A549 (cell line): Measurements from ENCODE around the gene ADAMTS14.
"Not testable (repeated sequence)": the region's sequence is repeated elsewhere in the genome, so short reads cannot be mapped to it uniquely, and the experiment has no call there.

Source experiments
- CBX2 ChIP-seq: fragments of 200-600 bp; sonication (generic); IDR thresholded peaks from 2 replicates; pipeline ENCODE4 v1.6.1; 2016; ENCODE audit warnings: low read depth, mild to moderate bottlenecking, borderline replicate concordance
- CEBPB ChIP-seq, 2 experiments: fragments of >200 bp in 1 of 2; sonication (Bioruptor Twin) in 1 of 2; formaldehyde crosslinking in 1 of 2; IDR thresholded peaks; 2 replicates each; pipeline ENCODE4 v1.6.1; 2012 to 2016
- EP300 ChIP-seq, 2 experiments: fragments of >200 bp; sonication (Bioruptor Twin); formaldehyde crosslinking; IDR thresholded peaks; 2 replicates in 1 of 2; 3 replicates in 1 of 2; pipeline ENCODE4 v1.6.1; 2016 to 2017
- ESRRA ChIP-seq: fragments of 150-350 bp; IDR thresholded peaks from 2 replicates; pipeline ENCODE4 v1.6.1; 2014; ENCODE audit warnings: mild to moderate bottlenecking, low read length, borderline replicate concordance
- HOXA7 ChIP-seq: fragments of 250-450 bp; sonication (Bioruptor Pico); IDR thresholded peaks from 2 replicates; pipeline ENCODE4 v1.5.0; 2020; ENCODE audit warnings: mild to moderate bottlenecking, moderate library complexity
- KDM5A ChIP-seq: fragments of 200-600 bp; sonication (generic); IDR thresholded peaks from 2 replicates; pipeline ENCODE4 v1.6.1; 2016; ENCODE audit warnings: antibody characterized with exemption, mild to moderate bottlenecking
- POLR2A ChIP-seq: IDR thresholded peaks from 2 replicates; pipeline ENCODE4 v1.6.1; 2012; ENCODE audit warnings: mild to moderate bottlenecking, low read length
- RAD21 ChIP-seq, 2 experiments: fragments of >200 bp in 1 of 2; sonication (Bioruptor Twin) in 1 of 2; formaldehyde crosslinking in 1 of 2; IDR thresholded peaks in 1 of 2; conservative IDR thresholded peaks in 1 of 2; 2 replicates in 1 of 2; 3 replicates in 1 of 2; pipeline ENCODE4 v1.6.1; 2012 to 2018; ENCODE audit warnings: inconsistent platforms in 1 of 2
- SMC3 ChIP-seq: fragments of >200 bp; sonication (Bioruptor Twin); formaldehyde crosslinking; IDR thresholded peaks from 3 replicates; pipeline ENCODE4 v1.6.1; 2018; ENCODE audit warnings: inconsistent platforms
- SREBF2 ChIP-seq: fragments of 450-650 bp; IDR thresholded peaks from 2 replicates; pipeline ENCODE4 v1.6.1; 2014; ENCODE audit warnings: mild to moderate bottlenecking, moderate library complexity
- TF ChIP-seq, protein P1 (sequence below): fragments of >200 bp; sonication (Bioruptor Twin); formaldehyde crosslinking; IDR thresholded peaks from 3 replicates; pipeline ENCODE4 v1.5.1; 2016
- TF ChIP-seq, protein P2 (sequence below): fragments of 250-450 bp; sonication (Bioruptor Pico); IDR thresholded peaks from 2 replicates; pipeline ENCODE4 v1.5.0; 2020; ENCODE audit warnings: low read depth, mild to moderate bottlenecking, moderate library complexity
- TF ChIP-seq, protein P3 (sequence below): fragments of 200-600 bp; sonication (generic); IDR thresholded peaks from 2 replicates; pipeline ENCODE4 v1.6.1; 2016; ENCODE audit warnings: antibody characterized with exemption, mild to moderate bottlenecking, moderate library complexity
- TF ChIP-seq, protein P4 (sequence below): fragments of 150-350 bp; IDR thresholded peaks from 2 replicates; pipeline ENCODE4 v1.6.1; 2014; ENCODE audit warnings: low read depth, mild to moderate bottlenecking, low read length

DNA sequence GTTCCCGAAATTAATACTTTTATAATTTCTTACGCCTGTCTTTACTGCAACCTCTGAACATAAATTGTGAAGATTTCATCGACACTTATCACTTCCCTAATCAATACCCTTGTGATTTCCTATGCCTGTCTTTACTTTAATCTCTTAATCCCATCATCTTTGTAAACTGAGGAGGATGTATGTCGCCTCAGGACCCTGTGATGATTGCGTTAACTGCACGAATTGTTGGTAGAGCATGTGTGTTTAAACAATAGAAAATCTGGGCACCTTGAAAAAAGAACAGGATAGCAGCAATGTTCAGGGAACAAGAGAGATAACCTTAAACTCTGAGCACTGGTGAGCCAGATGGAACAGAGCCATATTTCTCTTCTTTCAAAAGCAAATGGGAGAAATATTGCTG is 4.5 kb upstream of the ADAMTS14 start:
- not testable (repeated sequence) for TF ChIP-seq HOXA7; RAD21 (conservative IDR thresholded peaks at IDR 0.05 in 1 of 2, IDR thresholded peaks at IDR 0.05 in 1 of 2); EP300 (IDR thresholded peaks at IDR 0.05); CBX2; SREBF2; POLR2A; SMC3; ESRRA; KDM5A; CEBPB (IDR thresholded peaks at IDR 0.05)
- TF ChIP-seq, protein P1, sequence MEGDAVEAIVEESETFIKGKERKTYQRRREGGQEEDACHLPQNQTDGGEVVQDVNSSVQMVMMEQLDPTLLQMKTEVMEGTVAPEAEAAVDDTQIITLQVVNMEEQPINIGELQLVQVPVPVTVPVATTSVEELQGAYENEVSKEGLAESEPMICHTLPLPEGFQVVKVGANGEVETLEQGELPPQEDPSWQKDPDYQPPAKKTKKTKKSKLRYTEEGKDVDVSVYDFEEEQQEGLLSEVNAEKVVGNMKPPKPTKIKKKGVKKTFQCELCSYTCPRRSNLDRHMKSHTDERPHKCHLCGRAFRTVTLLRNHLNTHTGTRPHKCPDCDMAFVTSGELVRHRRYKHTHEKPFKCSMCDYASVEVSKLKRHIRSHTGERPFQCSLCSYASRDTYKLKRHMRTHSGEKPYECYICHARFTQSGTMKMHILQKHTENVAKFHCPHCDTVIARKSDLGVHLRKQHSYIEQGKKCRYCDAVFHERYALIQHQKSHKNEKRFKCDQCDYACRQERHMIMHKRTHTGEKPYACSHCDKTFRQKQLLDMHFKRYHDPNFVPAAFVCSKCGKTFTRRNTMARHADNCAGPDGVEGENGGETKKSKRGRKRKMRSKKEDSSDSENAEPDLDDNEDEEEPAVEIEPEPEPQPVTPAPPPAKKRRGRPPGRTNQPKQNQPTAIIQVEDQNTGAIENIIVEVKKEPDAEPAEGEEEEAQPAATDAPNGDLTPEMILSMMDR = not testable (repeated sequence)
- TF ChIP-seq, protein P2, sequence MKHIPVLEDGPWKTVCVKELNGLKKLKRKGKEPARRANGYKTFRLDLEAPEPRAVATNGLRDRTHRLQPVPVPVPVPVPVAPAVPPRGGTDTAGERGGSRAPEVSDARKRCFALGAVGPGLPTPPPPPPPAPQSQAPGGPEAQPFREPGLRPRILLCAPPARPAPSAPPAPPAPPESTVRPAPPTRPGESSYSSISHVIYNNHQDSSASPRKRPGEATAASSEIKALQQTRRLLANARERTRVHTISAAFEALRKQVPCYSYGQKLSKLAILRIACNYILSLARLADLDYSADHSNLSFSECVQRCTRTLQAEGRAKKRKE (CRISPR knock-in tag) = not testable (repeated sequence)
- TF ChIP-seq, protein P3, sequence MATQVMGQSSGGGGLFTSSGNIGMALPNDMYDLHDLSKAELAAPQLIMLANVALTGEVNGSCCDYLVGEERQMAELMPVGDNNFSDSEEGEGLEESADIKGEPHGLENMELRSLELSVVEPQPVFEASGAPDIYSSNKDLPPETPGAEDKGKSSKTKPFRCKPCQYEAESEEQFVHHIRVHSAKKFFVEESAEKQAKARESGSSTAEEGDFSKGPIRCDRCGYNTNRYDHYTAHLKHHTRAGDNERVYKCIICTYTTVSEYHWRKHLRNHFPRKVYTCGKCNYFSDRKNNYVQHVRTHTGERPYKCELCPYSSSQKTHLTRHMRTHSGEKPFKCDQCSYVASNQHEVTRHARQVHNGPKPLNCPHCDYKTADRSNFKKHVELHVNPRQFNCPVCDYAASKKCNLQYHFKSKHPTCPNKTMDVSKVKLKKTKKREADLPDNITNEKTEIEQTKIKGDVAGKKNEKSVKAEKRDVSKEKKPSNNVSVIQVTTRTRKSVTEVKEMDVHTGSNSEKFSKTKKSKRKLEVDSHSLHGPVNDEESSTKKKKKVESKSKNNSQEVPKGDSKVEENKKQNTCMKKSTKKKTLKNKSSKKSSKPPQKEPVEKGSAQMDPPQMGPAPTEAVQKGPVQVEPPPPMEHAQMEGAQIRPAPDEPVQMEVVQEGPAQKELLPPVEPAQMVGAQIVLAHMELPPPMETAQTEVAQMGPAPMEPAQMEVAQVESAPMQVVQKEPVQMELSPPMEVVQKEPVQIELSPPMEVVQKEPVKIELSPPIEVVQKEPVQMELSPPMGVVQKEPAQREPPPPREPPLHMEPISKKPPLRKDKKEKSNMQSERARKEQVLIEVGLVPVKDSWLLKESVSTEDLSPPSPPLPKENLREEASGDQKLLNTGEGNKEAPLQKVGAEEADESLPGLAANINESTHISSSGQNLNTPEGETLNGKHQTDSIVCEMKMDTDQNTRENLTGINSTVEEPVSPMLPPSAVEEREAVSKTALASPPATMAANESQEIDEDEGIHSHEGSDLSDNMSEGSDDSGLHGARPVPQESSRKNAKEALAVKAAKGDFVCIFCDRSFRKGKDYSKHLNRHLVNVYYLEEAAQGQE = not testable (repeated sequence)
- TF ChIP-seq, protein P4, sequence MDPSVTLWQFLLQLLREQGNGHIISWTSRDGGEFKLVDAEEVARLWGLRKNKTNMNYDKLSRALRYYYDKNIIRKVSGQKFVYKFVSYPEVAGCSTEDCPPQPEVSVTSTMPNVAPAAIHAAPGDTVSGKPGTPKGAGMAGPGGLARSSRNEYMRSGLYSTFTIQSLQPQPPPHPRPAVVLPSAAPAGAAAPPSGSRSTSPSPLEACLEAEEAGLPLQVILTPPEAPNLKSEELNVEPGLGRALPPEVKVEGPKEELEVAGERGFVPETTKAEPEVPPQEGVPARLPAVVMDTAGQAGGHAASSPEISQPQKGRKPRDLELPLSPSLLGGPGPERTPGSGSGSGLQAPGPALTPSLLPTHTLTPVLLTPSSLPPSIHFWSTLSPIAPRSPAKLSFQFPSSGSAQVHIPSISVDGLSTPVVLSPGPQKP = not testable (repeated sequence)
